Bronchial epithelial cell (primary cell): Measurements from ENCODE around the gene WDR59. TPM values are rescaled to one million over a fixed set of nuclear protein-coding genes. Genes with fewer than 3 reads are reported as not detected.
"Not testable (repeated sequence)": the region's sequence is repeated elsewhere in the genome, so short reads cannot be mapped to it uniquely, and the experiment has no call there.

Source experiments
- DNase-seq: peaks from one replicate; pipeline ENCODE4 v3.0.0-alpha.2; 2010; ENCODE audit warnings: low read depth
- FAIRE-seq: peaks from 2 replicates; lab custom pipeline; 2011; peaks lifted over from hg19 to GRCh38; lab: Jason Lieb, UNC
- H3K27me3 ChIP-seq: 2 replicates; pipeline ENCODE4 v1.5.1; 2011; ENCODE audit warnings: low read length; ENCODE audit not compliant: control insufficient read depth, insufficient read depth
- H3K36me3 ChIP-seq: 2 replicates; pipeline ENCODE4 v1.5.1; 2011; ENCODE audit warnings: low read length; ENCODE audit not compliant: control insufficient read depth, insufficient read depth
- H3K4me3 ChIP-seq: 2 replicates; pipeline ENCODE4 v1.5.1; 2011; ENCODE audit warnings: mild to moderate bottlenecking, low read depth, low read length, control low read depth
- CTCF ChIP-seq: IDR thresholded peaks from 2 replicates; pipeline ENCODE4 v1.5.1; 2011; ENCODE audit warnings: mild to moderate bottlenecking, moderate library complexity, low read length, control low read depth, inconsistent platforms; ENCODE audit not compliant: insufficient read depth, severe bottlenecking
- total RNA-seq: library from RNA; depleted of rRNA; stranded (reverse); fragments of >200 nt; gene quantifications from 2 replicates; pipeline ENCODE4 v1.2.1, GENCODE V29; 2014

WDR59 gene
- total RNA-seq, 1 donor from 2014 or later = 7.6 TPM

GRCh38 chr16:75014318-75014717 is 29.4 kb upstream of the WDR59 start:
- H3K27me3 ChIP-seq = no peaks in the 10 kb centered on the region
- FAIRE-seq (no peak), DNase-seq (no peak)
- H3K4me3 ChIP-seq = no peak overlapping the region
- no peaks in the 10 kb centered on the region for H3K36me3 ChIP-seq
- no peak for TF ChIP-seq CTCF

- H3K27me3 ChIP-seq, H3K4me3 ChIP-seq, H3K36me3 ChIP-seq, DNase-seq, FAIRE-seq: not testable (repeated sequence)
Observed at GRCh38 chr16:75013123-75013522, 28.2 kb upstream of the WDR59 start.

- FAIRE-seq (no peak), DNase-seq (no peak)
- Histone ChIP-seq H3K36me3 (no peaks in the 10 kb centered on the region), H3K4me3 (no peak overlapping the region), H3K27me3 (no peaks in the 10 kb centered on the region)
- TF ChIP-seq CTCF = no peak
Observed at GRCh38 chr16:75012380-75013081, 27.6 kb upstream of the WDR59 start.

- Histone ChIP-seq H3K4me3 (no peak overlapping the region), H3K27me3 (no peaks in the 10 kb centered on the region), H3K36me3 (no peaks in the 10 kb centered on the region)
- FAIRE-seq (no peak), DNase-seq (peak; percentile 97)
- TF ChIP-seq CTCF = no peak
Observed at GRCh38 chr16:75011634-75012307, 26.8 kb upstream of the WDR59 start.

DNA sequence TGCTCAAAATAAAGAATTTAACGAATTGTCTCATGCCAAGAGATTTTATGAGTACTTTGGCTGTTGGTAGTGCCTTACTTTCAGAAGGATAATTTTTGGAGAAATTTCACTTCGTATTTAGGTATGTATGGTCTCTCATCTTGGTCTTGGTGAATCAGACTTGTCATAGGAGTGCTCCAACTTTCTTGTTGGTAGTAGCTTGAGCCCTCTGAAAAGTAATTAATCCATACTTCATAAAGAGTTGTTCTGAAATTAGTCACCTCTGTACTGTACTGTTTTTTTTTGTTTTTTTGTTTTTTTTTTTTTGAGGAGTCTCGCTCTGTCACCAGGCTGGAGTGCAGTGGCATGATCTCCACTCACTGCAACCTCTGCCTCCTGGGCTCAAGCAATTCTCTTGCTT is 25.5 kb upstream of the WDR59 start:
- DNase-seq = no peak
- Histone ChIP-seq H3K27me3 (no peaks in the 10 kb centered on the region), H3K36me3 (no peaks in the 10 kb centered on the region), H3K4me3 (no peak overlapping the region)
- no peak for FAIRE-seq
- TF ChIP-seq CTCF = no peak

DNA sequence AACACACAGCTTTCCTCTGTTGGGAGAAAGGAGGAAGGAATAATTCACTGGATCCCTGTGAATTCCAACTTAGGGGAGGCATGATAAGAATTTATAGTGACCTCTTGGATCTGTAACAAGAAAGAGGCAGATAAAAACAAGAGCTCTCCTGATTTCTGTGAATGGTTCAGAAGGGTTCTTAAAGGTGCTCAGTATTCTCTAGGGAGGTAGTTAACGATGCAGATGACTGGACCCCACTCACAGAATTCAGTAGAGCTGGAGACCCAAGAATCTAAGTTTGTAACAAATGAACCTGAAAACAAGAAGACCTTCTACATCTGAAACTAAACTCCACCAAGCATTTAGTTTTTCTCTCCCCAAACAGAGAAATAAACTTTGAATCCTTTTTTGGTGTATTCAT is 22.5 kb upstream of the WDR59 start:
- no peak for TF ChIP-seq CTCF
- Histone ChIP-seq H3K4me3 (no peak overlapping the region), H3K36me3 (no peaks in the 10 kb centered on the region), H3K27me3 (no peaks in the 10 kb centered on the region)
- FAIRE-seq (no peak), DNase-seq (no peak)
